Mucosa of stomach (tissue), 1 donor: ENCODE data around the gene TCP11.

ENCODE experiments used
- H3K27me3 ChIP-seq: one replicate; pipeline ENCODE4 v1.7.0; 2013; ENCODE audit warnings: mild to moderate bottlenecking, low read length; ENCODE audit not compliant: control insufficient read depth, insufficient read depth
- H3K36me3 ChIP-seq: one replicate; pipeline ENCODE4 v1.7.0; 2013; ENCODE audit warnings: low read length; ENCODE audit not compliant: control insufficient read depth, insufficient read depth
- H3K4me1 ChIP-seq: one replicate; pipeline ENCODE4 v1.7.0; 2013; ENCODE audit warnings: mild to moderate bottlenecking, low read length; ENCODE audit not compliant: control insufficient read depth, insufficient read depth
- H3K4me3 ChIP-seq: one replicate; pipeline ENCODE4 v1.7.0; 2013; ENCODE audit warnings: low read length
- H3K9ac ChIP-seq: one replicate; pipeline ENCODE4 v1.7.0; 2013; ENCODE audit warnings: mild to moderate bottlenecking, low read length, moderate library complexity
- H3K9me3 ChIP-seq: one replicate; pipeline ENCODE4 v1.7.0; 2013; ENCODE audit warnings: mild to moderate bottlenecking, low read length, moderate library complexity; ENCODE audit not compliant: control insufficient read depth
- donor health status: Pancreatic carcinoma.

Gene TCP11

GRCh38 chr6:35099116-35099515, 42.0 kb downstream of the TCP11 start:
- H3K4me3 ChIP-seq, result no peak overlapping the region
- H3K9me3 ChIP-seq, result no peaks in the 10 kb centered on the region
- H3K27me3 ChIP-seq, result no peaks in the 10 kb centered on the region
- H3K36me3 ChIP-seq, result no peaks in the 10 kb centered on the region
- H3K9ac ChIP-seq, result no peak overlapping the region
- peaks cover 5% of the 10 kb centered on the region for H3K4me1 ChIP-seq

GRCh38 chr6:35096129-35096862, 44.8 kb downstream of the TCP11 start:
- H3K36me3 ChIP-seq, result no peaks in the 10 kb centered on the region
- peaks cover 12% of the 10 kb centered on the region for H3K4me1 ChIP-seq
- H3K27me3 ChIP-seq, result no peaks in the 10 kb centered on the region
- no peak overlapping the region for H3K9ac ChIP-seq
- no peaks in the 10 kb centered on the region for H3K9me3 ChIP-seq
- no peak overlapping the region for H3K4me3 ChIP-seq

GRCh38 chr6:35094183-35094582, 47.0 kb downstream of the TCP11 start:
- no peaks in the 10 kb centered on the region for H3K36me3 ChIP-seq
- H3K4me3 ChIP-seq, result no peak overlapping the region
- H3K9ac ChIP-seq, result no peak overlapping the region
- no peaks in the 10 kb centered on the region for H3K27me3 ChIP-seq
- no peaks in the 10 kb centered on the region for H3K9me3 ChIP-seq
- peaks cover 12% of the 10 kb centered on the region for H3K4me1 ChIP-seq

GRCh38 chr6:35093783-35094182, 47.4 kb downstream of the TCP11 start:
- H3K36me3 ChIP-seq, result no peaks in the 10 kb centered on the region
- peaks cover 12% of the 10 kb centered on the region for H3K4me1 ChIP-seq
- H3K27me3 ChIP-seq, result no peaks in the 10 kb centered on the region
- H3K4me3 ChIP-seq, result no peak overlapping the region
- H3K9me3 ChIP-seq, result no peaks in the 10 kb centered on the region
- no peak overlapping the region for H3K9ac ChIP-seq

- Histone ChIP-seq H3K9me3 (no peaks in the 10 kb centered on the region), H3K4me1 (peaks cover 12% of the 10 kb centered on the region), H3K36me3 (no peaks in the 10 kb centered on the region), H3K4me3 (no peak overlapping the region), H3K9ac (no peak overlapping the region), H3K27me3 (no peaks in the 10 kb centered on the region)
Observed at GRCh38 chr6:35093118-35093445, 48.1 kb downstream of the TCP11 start.

- Histone ChIP-seq H3K4me3 (no peak overlapping the region), H3K27me3 (no peaks in the 10 kb centered on the region), H3K9ac (no peak overlapping the region), H3K9me3 (no peaks in the 10 kb centered on the region), H3K36me3 (no peaks in the 10 kb centered on the region), H3K4me1 (peaks cover 12% of the 10 kb centered on the region)
Observed at GRCh38 chr6:35092362-35093117, 48.6 kb downstream of the TCP11 start.

GRCh38 chr6:35091346-35092083, 49.6 kb downstream of the TCP11 start:
- no peak overlapping the region for H3K9ac ChIP-seq
- no peaks in the 10 kb centered on the region for H3K9me3 ChIP-seq
- H3K36me3 ChIP-seq, result no peaks in the 10 kb centered on the region
- no peaks in the 10 kb centered on the region for H3K27me3 ChIP-seq
- H3K4me1 ChIP-seq, result peaks cover 8% of the 10 kb centered on the region
- no peak overlapping the region for H3K4me3 ChIP-seq

GRCh38 chr6:35090734-35091133, 50.4 kb downstream of the TCP11 start:
- H3K27me3 ChIP-seq, result no peaks in the 10 kb centered on the region
- no peak overlapping the region for H3K9ac ChIP-seq
- no peaks in the 10 kb centered on the region for H3K9me3 ChIP-seq
- no peak overlapping the region for H3K4me3 ChIP-seq
- H3K4me1 ChIP-seq, result peaks cover 8% of the 10 kb centered on the region
- H3K36me3 ChIP-seq, result no peaks in the 10 kb centered on the region

- H3K36me3 ChIP-seq, result no peaks in the 10 kb centered on the region
- H3K27me3 ChIP-seq, result no peaks in the 10 kb centered on the region
- no peak overlapping the region for H3K9ac ChIP-seq
- no peaks in the 10 kb centered on the region for H3K9me3 ChIP-seq
- H3K4me1 ChIP-seq, result peaks cover 8% of the 10 kb centered on the region
- no peak overlapping the region for H3K4me3 ChIP-seq
Observed at GRCh38 chr6:35089935-35090505, 51.1 kb downstream of the TCP11 start.

- Histone ChIP-seq H3K36me3 (no peaks in the 10 kb centered on the region), H3K9ac (no peak overlapping the region), H3K4me1 (peaks cover 8% of the 10 kb centered on the region)
Observed at GRCh38 chr6:35089216-35089934, 51.8 kb downstream of the TCP11 start.

GRCh38 chr6:35088281-35089215, 52.6 kb downstream of the TCP11 start:
- Histone ChIP-seq H3K4me3 (no peak overlapping the region), H3K4me1 (peaks cover 8% of the 10 kb centered on the region), H3K36me3 (peaks cover 6% of the 10 kb centered on the region), H3K9me3 (no peaks in the 10 kb centered on the region), H3K27me3 (no peaks in the 10 kb centered on the region), H3K9ac (no peak overlapping the region)

More at GRCh38 chr6:35089216-35089934, 51.8 kb downstream of the TCP11 start:
- H3K9me3 ChIP-seq, result no peaks in the 10 kb centered on the region
- H3K4me3 ChIP-seq, result no peak overlapping the region
- no peaks in the 10 kb centered on the region for H3K27me3 ChIP-seq
